Measurements from ENCODE around the gene SERAC1. TPM values are rescaled to one million over a fixed set of nuclear protein-coding genes. Genes with fewer than 3 reads are reported as not detected.

SERAC1 gene
- total RNA-seq, 1 donor from 2014 or later = 10.1 TPM

DNA sequence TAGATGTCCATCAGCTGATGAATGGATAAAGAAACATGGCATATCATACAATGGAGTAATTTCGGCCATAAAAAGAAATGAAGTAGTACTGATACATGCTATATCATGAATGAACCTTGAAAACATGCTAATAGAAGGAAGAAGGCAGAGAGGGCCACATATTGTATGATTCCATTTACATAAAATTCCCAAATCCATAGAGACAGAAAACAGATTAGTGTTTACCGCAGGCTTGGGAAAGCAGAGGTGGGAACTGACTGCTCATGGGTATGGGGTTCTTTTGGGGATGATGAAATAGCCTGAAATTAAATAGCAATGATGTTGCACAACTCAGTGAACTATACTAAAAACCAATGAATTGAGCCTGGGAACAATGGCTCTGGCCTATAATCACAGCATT lies 58.3 kb downstream of the SERAC1 start:
- DNase-seq (ENCODE audit: extremely low spot score in 2 of 2) = no peak
- no peak for TF ChIP-seq POLR2A (IDR thresholded peaks at IDR 0.05)
- no peak for TF ChIP-seq POLR2AphosphoS5 (IDR thresholded peaks at IDR 0.05; ENCODE audit: insufficient read depth in 1 of 2, low read depth in 1 of 2)
- TF ChIP-seq, protein P1, sequence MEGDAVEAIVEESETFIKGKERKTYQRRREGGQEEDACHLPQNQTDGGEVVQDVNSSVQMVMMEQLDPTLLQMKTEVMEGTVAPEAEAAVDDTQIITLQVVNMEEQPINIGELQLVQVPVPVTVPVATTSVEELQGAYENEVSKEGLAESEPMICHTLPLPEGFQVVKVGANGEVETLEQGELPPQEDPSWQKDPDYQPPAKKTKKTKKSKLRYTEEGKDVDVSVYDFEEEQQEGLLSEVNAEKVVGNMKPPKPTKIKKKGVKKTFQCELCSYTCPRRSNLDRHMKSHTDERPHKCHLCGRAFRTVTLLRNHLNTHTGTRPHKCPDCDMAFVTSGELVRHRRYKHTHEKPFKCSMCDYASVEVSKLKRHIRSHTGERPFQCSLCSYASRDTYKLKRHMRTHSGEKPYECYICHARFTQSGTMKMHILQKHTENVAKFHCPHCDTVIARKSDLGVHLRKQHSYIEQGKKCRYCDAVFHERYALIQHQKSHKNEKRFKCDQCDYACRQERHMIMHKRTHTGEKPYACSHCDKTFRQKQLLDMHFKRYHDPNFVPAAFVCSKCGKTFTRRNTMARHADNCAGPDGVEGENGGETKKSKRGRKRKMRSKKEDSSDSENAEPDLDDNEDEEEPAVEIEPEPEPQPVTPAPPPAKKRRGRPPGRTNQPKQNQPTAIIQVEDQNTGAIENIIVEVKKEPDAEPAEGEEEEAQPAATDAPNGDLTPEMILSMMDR (IDR thresholded peaks at IDR 0.05) = no peak
- Histone ChIP-seq H3K9me3 (no peaks in the 10 kb centered on the region), H3K36me3 (peaks cover 0 to 8% of the 10 kb centered on the region in 2 donors), H3K27me3 (no peaks in the 10 kb centered on the region), H3K4me1 (no peaks in the 10 kb centered on the region), H3K27ac (no peak overlapping the region), H3K4me3 (no peak overlapping the region)
- intact Hi-C loops (cut with DNase I) = no loop called here

DNA sequence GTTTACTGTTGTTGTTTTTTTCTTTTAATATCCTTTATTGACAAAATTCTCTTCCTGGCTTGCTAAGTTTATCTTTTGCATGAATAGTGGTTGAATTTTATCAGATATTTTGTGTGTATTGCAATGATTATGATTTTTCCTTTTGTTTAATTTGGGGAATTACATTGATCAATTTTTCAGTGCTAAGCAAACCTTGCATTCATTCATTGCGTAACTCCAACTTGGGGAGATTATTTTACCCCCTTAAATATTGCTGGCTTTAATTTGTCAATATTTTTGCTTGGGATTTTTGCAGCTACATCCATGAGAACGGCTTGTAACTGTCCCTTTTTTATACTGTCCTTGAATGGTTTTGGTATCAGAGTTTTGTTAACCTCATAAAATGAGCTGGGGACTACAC lies 63.4 kb downstream of the SERAC1 start:
- Histone ChIP-seq H3K27me3 (no peaks in the 10 kb centered on the region), H3K36me3 (peaks cover 0 to under 1% of the 10 kb centered on the region in 2 donors), H3K4me3 (no peak overlapping the region), H3K27ac (no peak overlapping the region), H3K9me3 (no peaks in the 10 kb centered on the region), H3K4me1 (no peaks in the 10 kb centered on the region)
- TF ChIP-seq POLR2AphosphoS5 (IDR thresholded peaks at IDR 0.05; ENCODE audit: insufficient read depth in 1 of 2, low read depth in 1 of 2) (no peak), POLR2A (IDR thresholded peaks at IDR 0.05) (no peak)
- TF ChIP-seq, protein P1 (IDR thresholded peaks at IDR 0.05) = no peak
- intact Hi-C loops (cut with DNase I) = no loop called here
- no peak for DNase-seq (ENCODE audit: extremely low spot score in 2 of 2)

DNA sequence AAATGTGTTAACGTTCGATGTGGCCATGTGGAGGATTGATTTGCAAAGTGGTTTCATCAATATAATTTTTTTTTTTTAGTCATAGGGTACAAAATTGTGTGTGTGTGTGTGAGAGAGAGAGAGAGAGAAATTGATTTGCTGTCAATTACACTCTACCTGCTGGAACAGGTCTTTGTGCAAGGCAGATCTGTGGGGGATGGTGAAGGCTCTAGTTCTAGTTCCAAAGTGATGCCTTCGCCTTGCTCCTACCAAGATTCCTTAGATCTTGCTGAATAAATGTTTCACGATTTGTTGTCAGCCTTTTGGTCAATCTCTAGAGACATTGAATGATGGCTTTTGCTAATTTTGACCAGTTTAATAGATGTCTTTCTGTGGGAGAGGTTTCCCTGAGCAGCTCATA lies 64.8 kb downstream of the SERAC1 start:
- no peak for TF ChIP-seq POLR2AphosphoS5 (IDR thresholded peaks at IDR 0.05; ENCODE audit: insufficient read depth in 1 of 2, low read depth in 1 of 2)
- TF ChIP-seq, protein P1 (IDR thresholded peaks at IDR 0.05) = no peak
- TF ChIP-seq POLR2A (IDR thresholded peaks at IDR 0.05) = no peak
- no peak for DNase-seq (ENCODE audit: extremely low spot score in 2 of 2)
- no peaks in the 10 kb centered on the region for H3K4me1 ChIP-seq
- no peaks in the 10 kb centered on the region for H3K9me3 ChIP-seq
- intact Hi-C loops (cut with DNase I) = no loop called here
- H3K4me3 ChIP-seq = no peak overlapping the region
- H3K36me3 ChIP-seq = no peaks in the 10 kb centered on the region
- no peak overlapping the region for H3K27ac ChIP-seq
- H3K27me3 ChIP-seq = no peaks in the 10 kb centered on the region

DNA sequence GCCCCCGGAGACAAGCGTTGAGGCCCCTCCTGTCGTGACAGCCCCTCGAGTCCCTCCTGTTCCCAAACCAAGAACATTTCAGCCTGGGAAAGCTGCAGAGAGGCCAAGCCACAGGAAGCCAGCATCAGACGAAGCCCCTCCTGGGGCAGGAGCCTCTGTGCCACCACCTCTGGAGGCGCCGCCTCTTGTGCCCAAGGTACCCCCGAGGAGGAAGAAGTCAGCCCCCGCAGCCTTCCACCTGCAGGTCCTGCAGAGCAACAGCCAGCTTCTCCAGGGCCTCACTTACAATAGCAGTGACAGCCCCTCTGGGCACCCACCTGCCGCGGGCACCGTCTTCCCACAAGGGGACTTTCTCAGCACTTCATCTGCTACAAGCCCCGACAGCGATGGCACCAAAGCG lies 72.4 kb downstream of the SERAC1 start:
- DNase-seq (ENCODE audit: extremely low spot score in 2 of 2) = no peak
- TF ChIP-seq POLR2A (IDR thresholded peaks at IDR 0.05) = no peak
- TF ChIP-seq, protein P1 (IDR thresholded peaks at IDR 0.05) = no peak
- TF ChIP-seq POLR2AphosphoS5 (IDR thresholded peaks at IDR 0.05; ENCODE audit: insufficient read depth in 1 of 2, low read depth in 1 of 2) = no peak
- Histone ChIP-seq H3K4me1 (no peaks in the 10 kb centered on the region), H3K27ac (no peak overlapping the region), H3K36me3 (peaks cover 0 to 30% of the 10 kb centered on the region in 2 donors), H3K27me3 (no peaks in the 10 kb centered on the region), H3K9me3 (no peaks in the 10 kb centered on the region), H3K4me3 (no peak overlapping the region)
- intact Hi-C loops (cut with DNase I) = no loop called here

DNA sequence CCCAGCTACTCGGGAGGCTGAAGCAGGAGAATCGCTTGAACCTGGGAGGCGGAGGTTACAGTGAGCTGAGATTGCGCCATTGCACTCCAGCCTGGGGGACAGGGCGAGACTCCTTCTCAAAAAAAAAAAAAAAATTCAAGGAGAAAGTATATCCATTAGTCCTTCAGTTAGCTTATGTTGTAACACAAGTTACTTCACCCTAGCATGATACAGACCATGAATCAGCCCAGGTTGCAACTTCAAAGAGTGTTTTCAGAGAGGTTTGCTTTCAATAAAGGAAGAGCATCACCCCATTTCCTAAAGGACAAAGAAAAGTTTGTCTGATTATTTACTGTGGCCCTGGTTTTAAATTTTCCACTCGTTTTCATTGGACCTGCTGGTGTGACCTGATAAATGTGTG lies 73.0 kb downstream of the SERAC1 start:
- Histone ChIP-seq H3K9me3 (no peaks in the 10 kb centered on the region), H3K27ac (no peak overlapping the region), H3K36me3 (peaks cover 0 to 30% of the 10 kb centered on the region in 2 donors), H3K4me3 (no peak overlapping the region), H3K4me1 (no peaks in the 10 kb centered on the region), H3K27me3 (no peaks in the 10 kb centered on the region)
- intact Hi-C loops (cut with DNase I) = no loop called here
- TF ChIP-seq POLR2A (IDR thresholded peaks at IDR 0.05) (no peak), POLR2AphosphoS5 (IDR thresholded peaks at IDR 0.05; ENCODE audit: insufficient read depth in 1 of 2, low read depth in 1 of 2) (no peak)
- TF ChIP-seq, protein P1 (IDR thresholded peaks at IDR 0.05) = no peak
- DNase-seq (ENCODE audit: extremely low spot score in 2 of 2) = no peak
